IPS-18a (cell line): ENCODE data around the gene PPP2R3B.
"Not testable (repeated sequence)": the region's sequence is repeated elsewhere in the genome, so short reads cannot be mapped to it uniquely, and the experiment has no call there.

ENCODE experiments used
- H3K27ac ChIP-seq: one replicate; pipeline ENCODE4 v1.5.1; 2013; ENCODE audit warnings: low read length
- H3K27me3 ChIP-seq: one replicate; pipeline ENCODE4 v1.6.1; 2013; ENCODE audit warnings: mild to moderate bottlenecking, low read length; ENCODE audit not compliant: control insufficient read depth, insufficient read depth
- H3K36me3 ChIP-seq: one replicate; pipeline ENCODE4 v1.6.1; 2013; ENCODE audit warnings: low read depth, low read length; ENCODE audit not compliant: control insufficient read depth
- H3K4me1 ChIP-seq: one replicate; pipeline ENCODE4 v1.6.1; 2013; ENCODE audit warnings: low read depth, low read length; ENCODE audit not compliant: control insufficient read depth
- H3K4me3 ChIP-seq: one replicate; pipeline ENCODE4 v1.5.1; 2013; ENCODE audit warnings: low read length
- H3K9ac ChIP-seq: one replicate; pipeline ENCODE4 v1.6.1; 2013; ENCODE audit warnings: mild to moderate bottlenecking, low read length, moderate library complexity
- H3K9me3 ChIP-seq: one replicate; pipeline ENCODE4 v1.6.1; 2013; ENCODE audit warnings: low read depth, low read length; ENCODE audit not compliant: control insufficient read depth

The PPP2R3B gene

GRCh38 chrX:386768-387575 lies at the start of gene PPP2R3B:
Gene PPP2R3B (minus strand): TSS chrX:386907. CDS start chrX:386691, 216 bp downstream.
- no peaks in the 10 kb centered on the region for H3K36me3 ChIP-seq
- H3K9ac ChIP-seq, result peak within 1 kb of the TSS; percentile 98
- H3K27ac ChIP-seq, result peak within 1 kb of the TSS; percentile 98
- no peaks in the 10 kb centered on the region for H3K9me3 ChIP-seq
- H3K4me1 ChIP-seq, result no peaks in the 10 kb centered on the region
- H3K4me3 ChIP-seq, result peak within 1 kb of the TSS; percentile 89
- no peaks in the 10 kb centered on the region for H3K27me3 ChIP-seq

GRCh38 chrX:435536-436122 lies 48.9 kb upstream of the PPP2R3B start:
- Histone ChIP-seq H3K9ac (no peak overlapping the region), H3K27ac (no peak overlapping the region), H3K9me3 (no peaks in the 10 kb centered on the region), H3K4me3 (no peak overlapping the region), H3K4me1 (no peaks in the 10 kb centered on the region), H3K27me3 (no peaks in the 10 kb centered on the region), H3K36me3 (no peaks in the 10 kb centered on the region)

- Histone ChIP-seq H3K4me3 (no peak overlapping the region), H3K9me3 (no peaks in the 10 kb centered on the region), H3K4me1 (no peaks in the 10 kb centered on the region), H3K27ac (no peak overlapping the region), H3K36me3 (no peaks in the 10 kb centered on the region), H3K27me3 (no peaks in the 10 kb centered on the region), H3K9ac (no peak overlapping the region)
These were observed 48.2 kb upstream of the PPP2R3B start for GRCh38 chrX:434946-435345.

GRCh38 chrX:433771-434170 lies 47.1 kb upstream of the PPP2R3B start:
- Histone ChIP-seq H3K4me1 (no peaks in the 10 kb centered on the region), H3K27me3 (no peaks in the 10 kb centered on the region), H3K27ac (no peak overlapping the region), H3K4me3 (no peak overlapping the region), H3K9me3 (no peaks in the 10 kb centered on the region), H3K9ac (no peak overlapping the region), H3K36me3 (no peaks in the 10 kb centered on the region)

GRCh38 chrX:432666-433065 lies 46.0 kb upstream of the PPP2R3B start:
- H3K4me1 ChIP-seq, H3K36me3 ChIP-seq, H3K9me3 ChIP-seq, H3K4me3 ChIP-seq, H3K27ac ChIP-seq, H3K27me3 ChIP-seq, H3K9ac ChIP-seq: not testable (repeated sequence)

- Histone ChIP-seq H3K36me3 (no peaks in the 10 kb centered on the region), H3K27me3 (peaks cover 17% of the 10 kb centered on the region), H3K27ac (no peak overlapping the region), H3K9me3 (no peaks in the 10 kb centered on the region), H3K4me1 (no peaks in the 10 kb centered on the region), H3K4me3 (no peak overlapping the region), H3K9ac (no peak overlapping the region)
These were observed 44.9 kb upstream of the PPP2R3B start for GRCh38 chrX:431492-432111.

GRCh38 chrX:431056-431455 lies 44.3 kb upstream of the PPP2R3B start:
- Histone ChIP-seq H3K9me3 (no peaks in the 10 kb centered on the region), H3K36me3 (no peaks in the 10 kb centered on the region), H3K27me3 (peaks cover 18% of the 10 kb centered on the region)

GRCh38 chrX:429266-429825 lies 42.6 kb upstream of the PPP2R3B start:
- H3K36me3 ChIP-seq, result no peaks in the 10 kb centered on the region
- no peak overlapping the region for H3K4me3 ChIP-seq
- no peaks in the 10 kb centered on the region for H3K9me3 ChIP-seq
- no peaks in the 10 kb centered on the region for H3K4me1 ChIP-seq
- H3K27ac ChIP-seq, result no peak overlapping the region
- H3K27me3 ChIP-seq, result peaks cover 18% of the 10 kb centered on the region
- no peak overlapping the region for H3K9ac ChIP-seq

More at GRCh38 chrX:431056-431455, 44.3 kb upstream of the PPP2R3B start:
- Histone ChIP-seq H3K9ac (no peak overlapping the region), H3K4me1 (no peaks in the 10 kb centered on the region), H3K27ac (no peak overlapping the region), H3K4me3 (no peak overlapping the region)

GRCh38 chrX:427812-428725 lies 41.4 kb upstream of the PPP2R3B start:
- H3K36me3 ChIP-seq, result no peaks in the 10 kb centered on the region
- H3K9me3 ChIP-seq, result no peaks in the 10 kb centered on the region
- peaks cover 18% of the 10 kb centered on the region for H3K27me3 ChIP-seq
- no peaks in the 10 kb centered on the region for H3K4me1 ChIP-seq
- no peak overlapping the region for H3K9ac ChIP-seq
- H3K27ac ChIP-seq, result no peak overlapping the region
- H3K4me3 ChIP-seq, result peak overlapping the region; percentile 45

GRCh38 chrX:426881-427280 lies 40.2 kb upstream of the PPP2R3B start:
- H3K36me3 ChIP-seq, result no peaks in the 10 kb centered on the region
- H3K27ac ChIP-seq, result no peak overlapping the region
- H3K27me3 ChIP-seq, result peaks cover 18% of the 10 kb centered on the region
- H3K4me1 ChIP-seq, result no peaks in the 10 kb centered on the region
- no peaks in the 10 kb centered on the region for H3K9me3 ChIP-seq
- H3K4me3 ChIP-seq, result no peak overlapping the region
- H3K9ac ChIP-seq, result no peak overlapping the region

- H3K27me3 ChIP-seq, result peaks cover 18% of the 10 kb centered on the region
- no peak overlapping the region for H3K4me3 ChIP-seq
- no peaks in the 10 kb centered on the region for H3K36me3 ChIP-seq
- H3K27ac ChIP-seq, result no peak overlapping the region
- H3K4me1 ChIP-seq, result no peaks in the 10 kb centered on the region
- H3K9me3 ChIP-seq, result no peaks in the 10 kb centered on the region
- H3K9ac ChIP-seq, result no peak overlapping the region
These were observed 38.3 kb upstream of the PPP2R3B start for GRCh38 chrX:425056-425455.
